GM12874 (cell line): Measurements from ENCODE around the gene NCKAP5L.

Experiments used
- CTCF ChIP-seq: IDR thresholded peaks from 2 replicates; pipeline ENCODE4 v1.5.1; 2011; ENCODE audit warnings: low read depth, mild to moderate bottlenecking, control low read depth, low read length, moderate library complexity; ENCODE audit not compliant: insufficient read depth

NCKAP5L gene

GRCh38 chr12:49798934-49799333 is 29.3 kb downstream of the NCKAP5L start:
- TF ChIP-seq CTCF, result no peak

GRCh38 chr12:49798248-49798647 is 30.0 kb downstream of the NCKAP5L start:
- no peak for TF ChIP-seq CTCF

- no peak for TF ChIP-seq CTCF
Observed at GRCh38 chr12:49797449-49797776, 30.8 kb downstream of the NCKAP5L start.

- no peak for TF ChIP-seq CTCF
Observed at GRCh38 chr12:49796606-49797448, 31.4 kb downstream of the NCKAP5L start.

GRCh38 chr12:49796155-49796554 is 32.1 kb downstream of the NCKAP5L start:
- TF ChIP-seq CTCF, result no peak

GRCh38 chr12:49795654-49796105 is 32.5 kb downstream of the NCKAP5L start:
- TF ChIP-seq CTCF, result no peak

GRCh38 chr12:49794811-49795653 is 33.2 kb downstream of the NCKAP5L start:
- TF ChIP-seq CTCF, result no peak
